Parathyroid adenoma (tissue), 2 donors: ENCODE data around the gene ZNF581.

Source experiments
- H2AFZ ChIP-seq: fragments of 300-600 bp; sonication (generic); one replicate; pipeline ENCODE4 v1.7.0; 2017; ENCODE audit warnings: antibody characterized with exemption, mild to moderate bottlenecking
- H3K27ac ChIP-seq: fragments of 300-600 bp; sonication (generic); one replicate; pipeline ENCODE4 v1.7.0; 2017
- H3K27me3 ChIP-seq: fragments of 300-600 bp; sonication (generic); one replicate; pipeline ENCODE4 v1.7.0; 2017; ENCODE audit warnings: low read length; ENCODE audit not compliant: control insufficient read depth, insufficient read depth
- H3K36me3 ChIP-seq: fragments of 300-600 bp; sonication (generic); one replicate; pipeline ENCODE4 v1.7.0; 2017; ENCODE audit warnings: low read length; ENCODE audit not compliant: control insufficient read depth, insufficient read depth
- H3K4me1 ChIP-seq: fragments of 300-600 bp; sonication (generic); one replicate; pipeline ENCODE4 v1.7.0; 2017; ENCODE audit warnings: control low read depth
- H3K4me2 ChIP-seq: fragments of 300-600 bp; sonication (generic); one replicate; pipeline ENCODE4 v1.7.0; 2017; ENCODE audit warnings: low read length
- H3K4me3 ChIP-seq: fragments of 300-600 bp; sonication (generic); one replicate; pipeline ENCODE4 v1.7.0; 2017; ENCODE audit warnings: low read depth, low read length
- H3K79me2 ChIP-seq: fragments of 300-600 bp; sonication (generic); one replicate; pipeline ENCODE4 v1.7.0; 2017; ENCODE audit warnings: control low read depth
- H3K9ac ChIP-seq: fragments of 300-600 bp; sonication (generic); one replicate; pipeline ENCODE4 v1.7.0; 2017; ENCODE audit warnings: mild to moderate bottlenecking
- H3K9me3 ChIP-seq: fragments of 300-600 bp; sonication (generic); one replicate; pipeline ENCODE4 v1.7.0; 2017; ENCODE audit warnings: low read length; ENCODE audit not compliant: control insufficient read depth
- TF ChIP-seq, protein P1 (sequence below): fragments of 300-600 bp; sonication (generic); IDR thresholded peaks from one replicate; pipeline ENCODE4 v1.7.0; 2017; ENCODE audit warnings: antibody characterized with exemption, mild to moderate bottlenecking
- donor health status: primary hyperparathyroidism.

The ZNF581 gene

DNA sequence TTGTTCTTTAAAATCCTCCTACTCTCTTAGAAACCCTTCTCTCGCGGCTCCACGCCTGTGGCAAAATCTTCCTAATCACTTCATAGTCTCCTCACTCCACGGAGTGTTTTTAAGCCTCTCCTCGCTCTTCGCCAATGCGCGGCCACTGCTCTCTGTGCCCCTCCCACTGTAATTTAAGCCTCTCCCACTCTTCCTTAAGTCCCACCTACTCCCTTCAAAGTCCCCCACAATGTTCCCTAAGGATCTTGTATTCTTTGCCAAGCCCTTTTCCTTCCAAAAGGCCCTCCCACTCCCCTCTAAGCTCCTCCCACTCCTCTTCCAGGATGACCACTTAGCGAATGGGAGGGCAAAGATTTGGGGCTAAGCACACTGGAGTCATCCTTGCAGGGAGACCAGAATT lies 45.4 kb upstream of the ZNF581 start:
- peaks cover 4% of the 10 kb centered on the region for H3K79me2 ChIP-seq
- no peak overlapping the region for H3K9ac ChIP-seq
- no peak overlapping the region for H3K4me2 ChIP-seq
- peak overlapping the region; percentile 96 for H3K27ac ChIP-seq
- no peaks in the 10 kb centered on the region for H3K27me3 ChIP-seq
- no peaks in the 10 kb centered on the region for H3K9me3 ChIP-seq
- no peaks in the 10 kb centered on the region for H3K36me3 ChIP-seq
- no peak overlapping the region for H3K4me3 ChIP-seq
- H3K4me1 ChIP-seq = peaks cover 3% of the 10 kb centered on the region
- no peak overlapping the region for H2AFZ ChIP-seq
- TF ChIP-seq, protein P1, sequence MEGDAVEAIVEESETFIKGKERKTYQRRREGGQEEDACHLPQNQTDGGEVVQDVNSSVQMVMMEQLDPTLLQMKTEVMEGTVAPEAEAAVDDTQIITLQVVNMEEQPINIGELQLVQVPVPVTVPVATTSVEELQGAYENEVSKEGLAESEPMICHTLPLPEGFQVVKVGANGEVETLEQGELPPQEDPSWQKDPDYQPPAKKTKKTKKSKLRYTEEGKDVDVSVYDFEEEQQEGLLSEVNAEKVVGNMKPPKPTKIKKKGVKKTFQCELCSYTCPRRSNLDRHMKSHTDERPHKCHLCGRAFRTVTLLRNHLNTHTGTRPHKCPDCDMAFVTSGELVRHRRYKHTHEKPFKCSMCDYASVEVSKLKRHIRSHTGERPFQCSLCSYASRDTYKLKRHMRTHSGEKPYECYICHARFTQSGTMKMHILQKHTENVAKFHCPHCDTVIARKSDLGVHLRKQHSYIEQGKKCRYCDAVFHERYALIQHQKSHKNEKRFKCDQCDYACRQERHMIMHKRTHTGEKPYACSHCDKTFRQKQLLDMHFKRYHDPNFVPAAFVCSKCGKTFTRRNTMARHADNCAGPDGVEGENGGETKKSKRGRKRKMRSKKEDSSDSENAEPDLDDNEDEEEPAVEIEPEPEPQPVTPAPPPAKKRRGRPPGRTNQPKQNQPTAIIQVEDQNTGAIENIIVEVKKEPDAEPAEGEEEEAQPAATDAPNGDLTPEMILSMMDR = no peak

GRCh38 chr19:55598719-55599467 lies 44.6 kb upstream of the ZNF581 start:
- Histone ChIP-seq H3K27me3 (no peaks in the 10 kb centered on the region), H3K9ac (peak overlapping the region; percentile 75), H3K9me3 (no peaks in the 10 kb centered on the region), H3K4me2 (peak overlapping the region; percentile 63), H3K79me2 (peaks cover 4% of the 10 kb centered on the region), H3K36me3 (no peaks in the 10 kb centered on the region), H3K4me1 (peaks cover 3% of the 10 kb centered on the region), H3K4me3 (peak overlapping the region; percentile 88), H3K27ac (peak overlapping the region; percentile 96), H2AFZ (peak overlapping the region; percentile 93)
- TF ChIP-seq, protein P1 = no peak

DNA sequence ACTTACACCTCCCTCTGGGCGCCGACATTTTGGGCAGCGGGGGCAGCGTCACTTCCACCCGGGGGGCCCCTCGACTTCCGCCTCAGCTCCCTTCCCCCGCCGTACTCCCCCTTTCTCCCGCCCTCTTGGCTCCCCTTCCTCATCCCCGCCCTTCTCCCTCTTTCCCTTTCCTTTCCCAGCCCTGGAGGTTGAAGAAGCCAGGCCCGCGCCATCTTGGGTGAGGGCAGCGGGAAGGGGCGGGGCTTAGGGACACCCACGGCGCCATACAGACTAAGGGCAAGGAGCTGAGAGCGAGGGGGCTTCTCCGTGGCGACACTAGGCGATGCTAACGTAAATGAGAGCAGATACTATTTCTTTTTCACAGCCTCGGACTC lies 44.0 kb upstream of the ZNF581 start, which contains the start of gene FIZ1:
Gene FIZ1 (minus strand): TSS at position 50 of the 374 bp plus-strand sequence. CDS start 1,652 bp downstream, outside the sequence.
- peaks cover 4% of the 10 kb centered on the region for H3K4me1 ChIP-seq
- peak within 1 kb of the TSS; percentile 93 for H2AFZ ChIP-seq
- peak within 1 kb of the TSS; percentile 92 for H3K4me2 ChIP-seq
- TF ChIP-seq, protein P1 = no peak
- H3K36me3 ChIP-seq = no peaks in the 10 kb centered on the region
- peak within 1 kb of the TSS; percentile 75 for H3K9ac ChIP-seq
- H3K4me3 ChIP-seq = peak within 1 kb of the TSS; percentile 88
- H3K79me2 ChIP-seq = peaks cover 4% of the 10 kb centered on the region
- no peaks in the 10 kb centered on the region for H3K27me3 ChIP-seq
- H3K27ac ChIP-seq = peak within 1 kb of the TSS; percentile 96
- no peaks in the 10 kb centered on the region for H3K9me3 ChIP-seq

GRCh38 chr19:55599842-55600661 lies 43.4 kb upstream of the ZNF581 start, which contains the start of gene ZNF524:
Gene ZNF524, plus strand, starts transcription at chr19:55600288. Its CDS starts 1,825 bp downstream, at chr19:55602113.
- Histone ChIP-seq H3K27me3 (no peaks in the 10 kb centered on the region), H3K36me3 (no peaks in the 10 kb centered on the region), H3K9ac (peak within 1 kb of the TSS; percentile 75), H3K27ac (peak within 1 kb of the TSS; percentile 96), H3K79me2 (peaks cover 4% of the 10 kb centered on the region), H3K4me2 (peak within 1 kb of the TSS; percentile 92), H3K9me3 (no peaks in the 10 kb centered on the region), H2AFZ (peak within 1 kb of the TSS; percentile 93), H3K4me1 (peaks cover 9% of the 10 kb centered on the region), H3K4me3 (peak within 1 kb of the TSS; percentile 88)
- TF ChIP-seq, protein P1 = no peak
